HCEC 1CT (cell line): ENCODE results near the gene GRXCR1.

ENCODE experiments used
- DNase-seq: peaks from one replicate; pipeline ENCODE4 v3.0.0-alpha.2; 2017

Gene GRXCR1

DNA sequence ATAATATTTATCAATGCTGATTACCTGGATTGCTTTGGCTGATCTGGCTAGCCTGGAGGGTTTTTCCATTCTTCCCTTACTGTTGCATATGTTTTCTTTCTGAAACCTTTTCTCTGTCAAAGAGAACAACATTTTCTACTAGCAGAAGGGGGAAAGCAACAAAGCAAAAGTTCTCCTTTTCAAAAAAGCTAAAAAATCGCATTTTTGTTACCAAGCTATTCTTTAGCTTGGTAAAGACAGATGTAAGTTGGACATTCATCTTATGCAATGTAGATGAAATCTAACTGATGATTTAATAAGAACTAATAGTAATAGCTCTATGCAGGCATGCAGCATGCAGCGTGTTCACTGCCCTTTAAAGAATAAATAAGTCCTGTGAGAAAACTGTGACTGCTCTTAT, at the start of gene GRXCR1:
Gene GRXCR1 (plus strand): TSS at position 301 of the 400 bp plus-strand sequence. CDS start 554 bp downstream, outside the sequence.
- no peak for DNase-seq

- DNase-seq = no peak
These were observed 48.8 kb upstream of the GRXCR1 start for GRCh38 chr4:42843694-42844093.

GRCh38 chr4:42844422-42845070, 48.0 kb upstream of the GRXCR1 start:
- DNase-seq = no peak

- DNase-seq = no peak
These were observed 46.9 kb upstream of the GRXCR1 start for GRCh38 chr4:42845586-42845985.

DNA sequence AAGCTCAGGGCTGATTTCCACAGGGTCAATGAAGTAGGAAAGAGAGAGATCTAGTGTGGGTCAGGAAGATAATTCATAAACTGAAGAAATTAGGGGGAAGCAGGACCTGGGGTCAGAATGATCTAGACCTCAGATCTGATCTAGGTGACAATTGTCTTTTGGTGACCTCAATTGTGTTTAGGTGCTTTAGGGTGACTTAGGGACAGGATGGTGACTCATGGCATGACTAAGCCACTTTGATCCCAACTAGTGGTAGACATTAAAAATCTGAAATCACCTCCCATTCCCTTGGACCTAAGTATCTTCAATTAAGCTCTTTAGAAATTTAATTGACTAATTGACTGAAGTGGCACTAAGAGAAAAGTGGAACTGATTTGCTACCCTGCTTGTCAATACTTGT, 36.7 kb upstream of the GRXCR1 start:
- DNase-seq = no peak

GRCh38 chr4:42865572-42866189, 26.8 kb upstream of the GRXCR1 start:
- DNase-seq = no peak

DNA sequence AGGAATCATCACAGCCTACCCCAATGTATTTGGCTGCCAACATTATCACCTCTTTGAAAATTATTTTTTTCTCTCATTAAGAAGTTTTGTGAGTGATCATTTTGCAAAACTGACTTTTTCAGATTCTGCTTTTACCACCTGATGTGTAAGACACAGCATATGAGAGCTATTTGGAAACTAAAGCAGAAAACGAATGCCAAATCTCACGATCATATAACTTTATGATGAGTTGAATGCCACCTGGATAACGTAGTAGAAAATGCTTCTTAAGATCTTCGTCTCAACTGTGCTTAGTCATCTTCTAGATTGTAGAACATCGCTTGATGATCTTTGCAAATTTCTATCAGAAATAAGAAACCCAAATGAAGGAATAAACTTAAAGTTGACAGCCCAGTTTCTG, 21.3 kb upstream of the GRXCR1 start:
- no peak for DNase-seq

DNA sequence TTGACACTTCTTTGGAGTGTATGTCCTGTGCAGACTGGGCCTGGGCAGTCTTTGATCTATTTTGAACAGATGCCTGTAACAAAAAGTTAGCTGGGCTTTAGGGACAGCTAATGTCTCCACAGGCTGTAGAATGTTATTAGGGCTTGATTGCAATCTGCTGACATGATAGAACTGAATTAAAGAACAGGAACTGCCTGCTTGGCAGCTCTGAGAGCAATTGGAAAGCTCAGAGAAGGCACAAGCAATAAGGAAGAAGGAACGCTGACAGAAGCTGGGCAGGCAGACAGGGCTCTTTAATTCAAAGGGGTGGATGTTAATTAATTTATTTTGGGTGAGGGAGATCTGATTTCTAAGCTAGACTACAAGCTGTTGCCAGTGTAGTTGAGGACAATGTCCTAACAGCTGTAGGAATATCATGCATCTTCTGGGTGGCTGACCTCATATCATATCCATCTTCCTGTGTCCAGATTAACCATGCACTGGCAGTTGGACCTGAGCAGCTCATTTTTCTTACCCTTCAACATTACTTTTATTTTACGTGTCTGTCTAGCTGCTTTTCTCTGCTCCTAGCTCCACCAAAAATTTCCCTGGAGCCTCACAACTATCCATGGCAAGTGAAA, 20.7 kb upstream of the GRXCR1 start:
- no peak for DNase-seq

DNA sequence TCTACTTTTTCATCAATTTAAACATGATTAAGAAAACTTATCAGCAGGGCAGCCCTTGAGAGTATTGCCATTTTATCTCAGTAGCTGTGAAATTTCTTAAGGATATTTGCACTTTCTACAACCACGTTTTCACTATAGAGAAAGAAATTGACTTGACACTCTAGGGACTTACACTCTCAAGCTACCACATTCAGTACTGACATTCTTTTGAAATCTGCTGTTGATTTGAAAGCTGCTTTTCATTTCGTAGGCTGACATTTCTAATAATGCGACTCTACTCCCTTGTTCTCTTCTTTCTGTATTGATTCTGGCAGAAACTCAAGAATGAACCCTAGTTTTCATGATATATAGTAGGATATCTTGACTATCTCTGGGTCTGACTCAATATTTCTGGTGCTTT, 13.7 kb upstream of the GRXCR1 start:
- no peak for DNase-seq

DNA sequence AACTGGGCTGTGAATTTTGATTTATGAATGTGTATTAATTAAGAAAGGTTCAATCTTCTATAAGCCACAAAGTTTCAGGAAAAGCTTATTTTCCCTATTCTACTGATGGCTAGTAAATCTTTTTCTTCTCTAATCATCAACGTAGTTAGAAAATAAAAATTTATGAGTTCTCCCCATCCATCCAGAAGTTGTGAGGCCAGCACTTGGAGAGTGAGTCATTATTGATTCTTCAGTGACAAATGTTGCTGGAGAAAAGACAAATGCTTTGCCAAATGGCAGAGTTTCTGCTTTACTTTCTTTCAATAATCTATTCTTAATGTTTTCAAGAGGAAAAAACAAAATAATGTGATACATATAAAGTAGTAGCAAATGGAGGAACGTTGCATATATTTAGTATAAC, 11.3 kb upstream of the GRXCR1 start:
- DNase-seq = no peak

DNA sequence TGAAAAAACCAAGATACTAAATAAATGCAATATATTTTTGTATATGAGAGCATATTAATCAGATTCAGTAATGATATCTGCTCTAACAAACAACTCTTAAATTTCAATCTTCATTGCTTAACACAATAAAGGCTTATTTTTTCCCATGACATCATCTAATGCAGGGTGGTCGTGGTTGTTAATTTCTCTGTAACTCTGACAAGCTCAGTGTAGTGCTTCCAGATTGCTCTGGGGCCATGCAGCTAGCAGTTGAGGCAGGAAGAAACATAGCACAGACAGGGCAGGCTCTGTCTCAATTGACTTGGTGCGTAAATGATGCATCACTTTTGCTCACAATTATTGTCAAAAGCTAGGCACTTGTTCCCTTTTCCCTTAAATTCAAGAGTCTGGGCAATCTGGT, 869 bp upstream of the GRXCR1 start:
- no peak for DNase-seq

GRCh38 chr4:42895452-42895851, 2.9 kb downstream of the GRXCR1 start:
- no peak for DNase-seq

DNA sequence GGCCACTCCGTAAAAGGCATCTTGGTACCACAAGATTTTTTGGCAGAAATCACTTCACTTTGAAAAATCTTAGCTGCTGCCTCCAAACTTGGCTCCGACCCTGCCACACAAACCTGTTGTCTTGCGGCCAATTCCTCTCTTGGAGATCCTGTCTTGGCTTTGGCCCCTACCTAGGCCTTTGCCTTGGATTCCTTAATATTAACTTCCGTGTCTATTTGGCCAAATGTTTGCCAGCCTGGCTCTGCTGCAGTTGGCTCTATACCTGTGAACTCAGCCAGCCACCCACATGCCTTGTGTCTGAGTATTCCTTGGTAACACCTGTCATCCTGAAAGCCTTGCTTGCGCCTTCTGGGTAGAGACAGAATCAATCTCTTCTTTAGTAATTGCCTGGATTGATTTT, 12.5 kb downstream of the GRXCR1 start:
- no peak for DNase-seq

GRCh38 chr4:42905591-42905990, 13.1 kb downstream of the GRXCR1 start:
- no peak for DNase-seq

DNA sequence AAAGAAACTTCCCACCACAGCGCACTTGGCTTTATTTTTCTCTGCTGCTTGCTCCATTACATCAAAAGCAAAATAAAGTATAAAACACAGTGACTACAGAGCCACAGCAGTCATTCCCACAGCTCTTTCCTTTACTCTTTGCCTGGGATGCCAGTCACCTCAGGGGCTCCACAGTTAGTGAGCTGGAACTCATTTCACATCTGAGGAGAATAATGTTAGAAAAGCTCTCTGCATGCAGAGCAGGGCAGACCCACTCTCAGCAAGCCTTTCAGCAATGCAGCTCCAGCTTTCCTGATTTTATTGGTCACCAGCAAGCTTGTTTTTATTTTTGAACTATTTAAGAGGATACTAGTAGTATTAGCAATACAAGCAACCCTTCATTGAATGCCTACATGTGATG, 13.8 kb downstream of the GRXCR1 start:
- no peak for DNase-seq

- DNase-seq = no peak
These were observed 14.6 kb downstream of the GRXCR1 start for GRCh38 chr4:42906891-42907759.

DNA sequence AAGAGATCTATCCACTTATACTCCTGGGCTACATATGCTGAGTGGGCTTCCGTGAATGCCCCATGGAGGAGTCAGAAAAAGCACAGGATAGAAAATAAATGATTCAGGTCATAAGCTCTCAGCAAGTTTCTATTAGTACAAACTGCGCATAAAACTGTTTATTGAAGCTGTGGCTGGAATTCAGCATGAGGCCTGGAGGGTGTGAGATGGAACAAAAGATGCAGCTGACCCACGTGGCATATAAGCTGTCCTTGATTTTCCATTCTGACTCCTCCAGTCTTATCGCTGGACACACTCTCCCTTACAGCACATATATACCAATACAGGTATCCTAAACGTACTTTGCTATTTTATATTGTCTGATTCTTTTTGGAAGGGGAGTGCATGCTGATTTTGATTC, 17.9 kb downstream of the GRXCR1 start:
- no peak for DNase-seq

DNA sequence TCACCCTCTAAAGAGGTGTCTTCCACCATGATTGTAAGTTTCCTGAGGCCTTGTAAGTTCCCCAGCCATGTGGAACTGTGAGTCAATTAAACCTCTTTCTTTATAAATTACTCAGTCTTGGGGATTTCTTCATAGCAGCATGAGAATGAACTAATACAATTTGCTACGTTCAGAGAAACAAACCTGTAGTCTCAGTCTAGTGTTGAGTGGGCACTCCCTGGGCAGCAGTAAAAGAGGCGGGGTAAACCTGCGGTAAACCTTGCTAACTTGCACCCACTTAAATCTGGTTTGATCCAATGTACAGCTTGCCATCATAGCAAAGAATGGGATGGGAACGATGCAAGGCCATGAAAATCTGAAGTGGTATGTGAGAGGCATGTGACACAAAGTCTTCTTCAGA, 22.4 kb downstream of the GRXCR1 start:
- DNase-seq = no peak

DNA sequence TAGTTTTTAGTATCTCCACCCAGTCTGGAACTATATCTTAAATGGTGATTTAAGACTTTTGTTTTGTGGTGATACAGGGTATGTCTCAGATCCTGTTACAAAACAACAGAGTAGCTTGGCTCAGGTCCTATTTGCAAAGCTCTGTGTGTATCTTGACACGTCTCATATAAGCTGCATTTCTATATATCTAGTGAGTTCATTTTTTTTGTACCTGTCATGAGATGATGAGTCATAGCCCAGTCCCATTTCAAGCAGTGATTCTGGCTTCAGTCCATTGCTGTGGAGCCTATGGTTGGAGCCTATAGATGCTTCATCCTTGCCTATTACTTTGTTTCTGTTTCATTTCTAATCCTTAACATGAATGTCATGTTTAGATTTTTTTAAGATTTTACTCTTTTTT, 23.0 kb downstream of the GRXCR1 start:
- no peak for DNase-seq

- DNase-seq = no peak
These were observed 24.8 kb downstream of the GRXCR1 start for GRCh38 chr4:42917296-42917695.

- no peak for DNase-seq
These were observed 30.9 kb downstream of the GRXCR1 start for GRCh38 chr4:42923431-42923830.

- DNase-seq = no peak
These were observed 33.4 kb downstream of the GRXCR1 start for GRCh38 chr4:42925921-42926320.

DNA sequence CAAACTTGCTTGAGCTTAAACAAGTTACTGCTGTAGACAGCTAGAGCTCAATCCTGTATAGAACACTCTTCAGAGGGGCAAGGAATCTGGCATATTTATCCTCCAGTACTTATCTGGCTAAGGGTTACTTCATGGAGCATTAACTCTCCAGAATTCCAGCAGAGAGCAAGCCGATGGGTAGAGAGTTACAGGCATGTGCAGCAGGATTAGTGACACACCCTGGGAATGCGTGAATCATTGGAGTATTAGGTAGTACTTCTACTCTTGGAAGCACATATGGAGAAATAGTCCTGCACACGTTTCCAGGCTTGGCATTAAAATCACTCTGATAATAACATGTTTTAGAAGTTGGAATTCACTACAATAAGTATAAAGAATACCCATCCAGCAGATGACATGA, 35.4 kb downstream of the GRXCR1 start:
- no peak for DNase-seq

- DNase-seq = no peak
These were observed 36.1 kb downstream of the GRXCR1 start for GRCh38 chr4:42928582-42928981.
